GM12874 (cell line): ENCODE measurements around the gene INAFM2.

Experiments used
- TF ChIP-seq, protein P1 (sequence below): IDR thresholded peaks from 2 replicates; pipeline ENCODE4 v1.5.1; 2011; ENCODE audit warnings: low read depth, mild to moderate bottlenecking, control low read depth, low read length, moderate library complexity; ENCODE audit not compliant: insufficient read depth

The INAFM2 gene

DNA sequence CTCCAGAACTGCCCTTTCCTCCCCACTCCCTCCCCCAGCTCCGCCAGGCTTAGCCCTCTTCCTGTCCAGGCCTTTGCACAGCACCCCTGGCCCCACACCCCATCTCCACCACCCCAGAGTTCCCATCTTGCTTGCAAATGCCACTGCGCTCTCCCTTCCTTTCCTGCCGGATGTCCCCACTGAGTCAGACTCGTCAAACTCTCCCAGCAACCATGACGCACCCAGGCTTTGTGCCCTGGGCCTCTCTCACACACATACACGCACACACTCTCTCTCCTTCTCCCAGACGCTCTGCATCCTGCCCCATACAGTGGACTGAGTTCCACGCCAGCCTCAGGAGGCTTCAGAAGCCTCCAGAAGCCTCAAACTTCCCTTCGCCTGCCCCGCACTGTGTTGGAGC, 20.0 kb downstream of the INAFM2 start:
- TF ChIP-seq, protein P1, sequence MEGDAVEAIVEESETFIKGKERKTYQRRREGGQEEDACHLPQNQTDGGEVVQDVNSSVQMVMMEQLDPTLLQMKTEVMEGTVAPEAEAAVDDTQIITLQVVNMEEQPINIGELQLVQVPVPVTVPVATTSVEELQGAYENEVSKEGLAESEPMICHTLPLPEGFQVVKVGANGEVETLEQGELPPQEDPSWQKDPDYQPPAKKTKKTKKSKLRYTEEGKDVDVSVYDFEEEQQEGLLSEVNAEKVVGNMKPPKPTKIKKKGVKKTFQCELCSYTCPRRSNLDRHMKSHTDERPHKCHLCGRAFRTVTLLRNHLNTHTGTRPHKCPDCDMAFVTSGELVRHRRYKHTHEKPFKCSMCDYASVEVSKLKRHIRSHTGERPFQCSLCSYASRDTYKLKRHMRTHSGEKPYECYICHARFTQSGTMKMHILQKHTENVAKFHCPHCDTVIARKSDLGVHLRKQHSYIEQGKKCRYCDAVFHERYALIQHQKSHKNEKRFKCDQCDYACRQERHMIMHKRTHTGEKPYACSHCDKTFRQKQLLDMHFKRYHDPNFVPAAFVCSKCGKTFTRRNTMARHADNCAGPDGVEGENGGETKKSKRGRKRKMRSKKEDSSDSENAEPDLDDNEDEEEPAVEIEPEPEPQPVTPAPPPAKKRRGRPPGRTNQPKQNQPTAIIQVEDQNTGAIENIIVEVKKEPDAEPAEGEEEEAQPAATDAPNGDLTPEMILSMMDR, result no peak

DNA sequence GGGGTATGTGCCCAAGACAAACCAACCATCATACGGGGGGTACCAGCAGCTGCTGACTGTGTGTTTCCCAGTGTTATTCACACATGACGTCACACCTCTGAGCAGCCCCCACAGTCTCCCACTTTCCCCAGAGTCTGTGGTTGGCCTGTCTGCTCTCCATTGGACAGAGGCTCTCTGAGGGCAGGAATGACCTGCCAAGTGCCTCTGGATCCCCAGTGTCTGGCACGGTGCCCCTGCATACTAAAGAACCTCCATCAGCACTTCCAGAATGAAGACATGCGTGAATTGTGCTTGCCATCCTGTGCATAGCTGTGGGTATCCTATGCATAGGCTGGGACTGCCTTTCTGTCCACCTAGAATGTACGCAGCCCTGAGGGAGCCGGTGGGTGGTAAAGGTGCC, 20.7 kb downstream of the INAFM2 start:
- TF ChIP-seq, protein P1, result no peak

DNA sequence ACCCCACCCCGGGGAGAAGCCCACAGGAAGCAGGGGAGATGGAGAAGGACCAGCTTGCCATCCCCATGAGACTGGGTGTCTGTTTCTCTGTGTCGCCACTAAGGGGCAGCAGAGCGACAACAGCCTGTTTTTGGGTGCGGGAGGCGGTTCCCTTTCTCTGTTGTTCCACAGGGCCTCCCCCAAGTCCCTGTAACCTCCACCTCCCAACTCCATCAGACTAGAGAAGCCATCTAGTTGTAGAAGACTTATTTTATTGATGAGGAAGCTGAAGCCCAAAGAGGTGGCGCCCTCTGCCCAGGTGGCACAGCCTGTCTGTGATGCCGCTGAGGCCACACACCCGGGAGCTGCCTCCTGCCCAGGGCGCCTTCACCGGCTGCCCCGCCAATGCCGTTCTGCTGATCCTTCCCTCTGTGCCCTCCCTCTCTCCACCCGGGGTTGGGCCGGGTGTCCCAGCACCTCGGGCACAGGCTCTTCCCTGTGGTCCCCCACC, 21.2 kb downstream of the INAFM2 start:
- TF ChIP-seq, protein P1, result peak; percentile 85

DNA sequence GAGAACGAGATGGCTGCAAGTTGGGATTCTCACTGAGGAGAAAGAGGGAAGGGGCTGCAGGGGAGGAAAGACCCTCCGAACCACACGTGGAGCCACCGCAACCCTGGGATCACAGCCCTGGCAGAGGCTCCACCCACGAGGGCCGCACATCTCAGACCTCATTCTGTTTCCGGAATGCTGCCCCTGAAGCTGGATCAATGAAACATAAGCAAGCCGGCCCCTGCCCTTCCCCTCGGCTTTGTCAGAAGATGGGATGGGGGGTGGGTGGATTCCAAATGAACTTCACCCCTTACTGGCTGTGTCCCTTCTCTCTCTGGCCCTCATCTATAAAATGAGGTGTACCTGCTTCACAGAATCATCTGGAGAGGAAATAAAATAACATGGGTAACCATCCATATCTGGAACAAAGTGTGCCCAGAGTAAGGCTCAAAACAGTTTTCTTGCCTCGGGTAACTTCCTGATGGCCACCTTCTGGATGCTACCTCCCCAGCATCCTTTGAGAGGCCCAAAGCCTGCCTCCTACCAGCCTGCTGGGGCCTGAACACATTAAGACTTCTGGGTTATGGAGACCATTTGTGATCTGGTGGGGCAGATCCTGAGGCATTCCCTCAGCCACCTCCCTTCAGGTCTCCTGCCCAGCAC, 21.9 kb downstream of the INAFM2 start:
- TF ChIP-seq, protein P1, result no peak

DNA sequence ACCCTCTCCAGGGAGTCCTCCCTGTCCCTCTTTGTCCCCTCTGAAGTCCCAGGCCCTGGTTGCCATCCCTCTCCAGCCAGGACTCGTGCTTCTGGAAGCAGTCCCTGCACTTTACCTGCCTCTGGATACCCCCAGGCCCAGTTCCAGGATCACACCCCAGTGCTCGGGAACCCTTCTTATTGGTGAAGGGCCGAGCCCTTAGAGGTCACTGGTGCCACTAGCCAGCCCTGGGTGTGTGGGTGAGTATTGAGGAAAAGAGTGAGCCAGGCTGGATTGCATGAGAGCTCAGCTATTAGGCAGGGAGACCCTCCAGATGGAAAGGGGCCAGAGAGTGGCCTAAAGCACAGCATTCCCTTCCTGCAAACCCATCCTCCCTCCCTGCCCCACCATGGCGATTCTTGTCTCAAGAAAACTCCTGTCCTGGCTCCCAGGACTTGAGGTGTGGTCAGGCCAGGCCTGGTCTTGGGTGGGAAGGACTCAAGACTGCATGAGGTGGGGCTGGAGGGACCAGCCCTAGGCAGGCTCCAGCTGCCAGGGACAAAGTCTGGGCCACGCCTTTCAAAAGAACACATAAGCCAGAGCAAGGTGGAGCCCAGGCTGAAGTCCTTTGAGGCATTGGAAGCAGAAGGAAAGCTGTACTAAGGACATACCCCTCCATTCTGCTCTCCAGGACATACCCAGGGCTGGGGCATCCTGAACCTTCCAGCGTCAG, 22.5 kb downstream of the INAFM2 start:
- TF ChIP-seq, protein P1, result no peak

DNA sequence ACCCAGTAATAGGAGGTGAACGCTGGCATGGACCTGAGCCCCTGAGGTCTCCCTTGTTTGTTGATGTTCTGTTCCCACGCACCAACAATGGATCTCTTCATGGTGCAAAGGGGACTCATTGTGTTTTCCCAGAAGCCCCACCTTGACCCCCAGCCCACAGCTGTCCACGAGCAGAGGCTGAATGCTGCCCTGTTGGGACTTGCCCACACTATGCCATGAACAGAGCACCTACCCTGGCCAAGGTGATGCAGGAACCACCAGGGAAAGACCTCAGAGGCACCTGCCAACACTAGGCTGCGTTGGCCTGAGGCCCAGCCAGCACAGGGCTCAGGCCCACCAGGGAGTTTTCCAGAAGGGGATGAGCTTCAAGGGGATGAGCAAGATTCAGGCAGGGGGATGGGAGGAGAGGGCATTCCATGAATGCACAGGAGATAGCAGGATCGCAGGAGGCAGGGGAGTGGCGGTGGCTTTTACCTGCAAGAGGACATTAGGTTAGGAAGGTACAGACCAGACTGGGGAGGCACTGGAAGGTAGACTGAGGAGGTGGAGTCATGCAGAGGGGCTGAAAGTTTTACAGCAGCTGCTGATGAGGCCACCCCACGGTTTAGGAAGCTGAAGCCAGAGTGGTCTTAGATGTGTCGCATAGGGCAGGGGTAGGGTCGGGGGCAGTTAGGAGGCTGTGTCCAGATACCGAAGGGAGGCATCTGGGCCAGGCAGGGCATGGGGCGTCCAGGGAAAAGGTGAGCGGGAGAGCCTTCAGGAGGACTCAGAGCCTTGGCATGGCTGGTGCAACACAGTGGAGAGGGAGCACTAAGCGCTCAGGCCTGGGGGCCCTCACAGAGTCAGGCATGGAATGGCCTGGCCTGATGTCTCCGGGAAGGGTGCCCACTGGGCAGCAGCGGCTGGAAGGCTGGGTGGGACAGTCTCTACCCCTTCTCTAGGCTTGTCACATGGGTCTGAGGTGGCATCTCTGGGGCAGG, 23.4 kb downstream of the INAFM2 start:
- TF ChIP-seq, protein P1, result no peak
